Aorta (tissue), 5 donors: ENCODE measurements around the gene PRKAA2. TPM values are rescaled to one million over a fixed set of nuclear protein-coding genes. Genes with fewer than 3 reads are reported as not detected.

Experiments used
- ATAC-seq: fragments of 200-7000 bp; cut with Tn5 transposase; one replicate; pipeline ENCODE4 v1.9.1; 2022; ENCODE audit warnings: moderate library complexity; ENCODE audit not compliant: low FRiP score
- DNase-seq, 2 donors: peaks; one replicate each; pipeline ENCODE4 v3.0.0-alpha.2; 2020
- H3K27ac ChIP-seq, 2 donors: one replicate each; pipeline ENCODE4 v1.5.1; 2013; ENCODE audit warnings: low read length in 2 of 2, mild to moderate bottlenecking in 2 of 2, moderate library complexity in 2 of 2, control low read depth in 1 of 2, inconsistent platforms in 1 of 2, low read depth in 1 of 2
- H3K27me3 ChIP-seq, 2 donors: one replicate each; pipeline ENCODE4 v1.6.1; 2013; ENCODE audit warnings: control low read depth in 1 of 2, low read length in 1 of 2, mild to moderate bottlenecking in 1 of 2, moderate library complexity in 1 of 2; ENCODE audit not compliant: insufficient read depth in 2 of 2, control insufficient read depth in 1 of 2
- H3K36me3 ChIP-seq, 2 donors: one replicate each; pipeline ENCODE4 v1.6.1; 2013; ENCODE audit warnings: control low read depth in 1 of 2, low read length in 1 of 2, mild to moderate bottlenecking in 1 of 2; ENCODE audit not compliant: insufficient read depth in 2 of 2, control insufficient read depth in 1 of 2
- H3K4me1 ChIP-seq, 2 donors: one replicate each; pipeline ENCODE4 v1.6.1; 2013; ENCODE audit warnings: low read length in 2 of 2, control low read depth in 1 of 2, mild to moderate bottlenecking in 1 of 2, moderate library complexity in 1 of 2; ENCODE audit not compliant: insufficient read depth in 2 of 2, control insufficient read depth in 1 of 2
- H3K4me3 ChIP-seq, 2 donors: one replicate each; pipeline ENCODE4 v1.5.1; 2013; ENCODE audit warnings: low read length in 2 of 2, control low read depth in 1 of 2, mild to moderate bottlenecking in 1 of 2
- H3K9me3 ChIP-seq: one replicate; pipeline ENCODE4 v1.6.1; 2013; ENCODE audit warnings: mild to moderate bottlenecking, low read length; ENCODE audit not compliant: control insufficient read depth
- WGBS, 2 donors: extraction: QIAGEN DNeasy Blood & Tissue Kit; methylation state at CpG; one replicate each; pipeline ENCODE4 v1.1.7; 2013; 5-methylcytosine and 5-hydroxymethylcytosine counted together
- intact Hi-C, 2 donors: fragments of 100-400 bp; cut with DNase I; formaldehyde crosslinking; loops; one replicate each; pipeline versions ENCODE4 v1.14.2 to v1.15.0; 2022
- polyA plus RNA-seq, 2 donors: library from polyadenylated mRNA; stranded (reverse); fragments of 200-250 nt; gene quantifications; one replicate each; pipeline ENCODE4 v1.2.3, GENCODE V29; 2013
- total RNA-seq, 2 donors: library from RNA; stranded (reverse); fragmentation: NEBNext Ultra II Directional; extraction: Animal tissue kit (Norgen Biotek cat#: 25700); gene quantifications; one replicate each; pipeline ENCODE4 v1.2.1, GENCODE V29; 2021
- donor health status: healthy with polysubstance abuse.
- donor health status: Bipolar disorder and iron deficiency.
- donor health status: DM: no; HTN: no; CAD: no.
- donor health status: DM: no; HTN: no; CAD: no.
- donor health status: DM: yes; HTN: yes; CAD: no.

The PRKAA2 gene
- total and polyA plus RNA-seq, 4 donors, result 2.8 to 8.6 (median 5.1) TPM

DNA sequence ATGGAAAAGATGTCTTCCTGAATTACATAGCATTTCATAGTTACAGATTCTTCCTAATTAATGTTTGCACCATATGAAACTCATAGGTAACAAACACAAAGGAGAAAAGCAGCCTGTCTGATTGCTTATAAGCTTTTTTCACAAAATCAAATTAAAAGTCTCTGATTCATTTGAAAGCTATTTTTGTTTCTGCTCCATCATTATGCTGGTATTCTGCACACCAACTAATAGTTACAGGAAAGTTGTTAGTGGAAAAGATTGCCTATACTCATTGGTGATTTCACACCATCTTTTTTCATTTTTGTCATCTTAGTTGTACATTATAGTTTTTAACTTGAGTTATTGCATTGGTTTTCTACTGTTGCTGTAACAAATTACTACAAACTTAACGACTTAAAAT is 70.0 kb downstream of the PRKAA2 start:
- Histone ChIP-seq H3K27ac (no peak overlapping the region), H3K4me3 (no peak overlapping the region), H3K4me1 (no peaks in the 10 kb centered on the region), H3K36me3 (no peaks in the 10 kb centered on the region), H3K9me3 (no peaks in the 10 kb centered on the region), H3K27me3 (no peaks in the 10 kb centered on the region)
- no peak for ATAC-seq
- no peak for DNase-seq
- 62 to 64% methylated on average over 1 of the region's 1 CpG for WGBS, 2 donors
- intact Hi-C loops, result loop anchor here in 1 of 2 donors (10.0 kb wide), 1 partner anchor 1430 kb away; no protein-coding TSS in a partner anchor

- Histone ChIP-seq H3K36me3 (no peaks in the 10 kb centered on the region), H3K9me3 (no peaks in the 10 kb centered on the region), H3K4me3 (no peak overlapping the region), H3K27ac (no peak overlapping the region), H3K4me1 (no peaks in the 10 kb centered on the region), H3K27me3 (no peaks in the 10 kb centered on the region)
- 33 to 48% methylated on average over 1 of the region's 1 CpG for WGBS, 2 donors
- intact Hi-C loops, result loop anchor here in 1 of 2 donors (10.0 kb wide), 1 partner anchor 1434 kb away; no protein-coding TSS in a partner anchor
- DNase-seq (no peak), ATAC-seq (no peak)
Observed at GRCh38 chr1:56719171-56719570, 74.1 kb downstream of the PRKAA2 start.

DNA sequence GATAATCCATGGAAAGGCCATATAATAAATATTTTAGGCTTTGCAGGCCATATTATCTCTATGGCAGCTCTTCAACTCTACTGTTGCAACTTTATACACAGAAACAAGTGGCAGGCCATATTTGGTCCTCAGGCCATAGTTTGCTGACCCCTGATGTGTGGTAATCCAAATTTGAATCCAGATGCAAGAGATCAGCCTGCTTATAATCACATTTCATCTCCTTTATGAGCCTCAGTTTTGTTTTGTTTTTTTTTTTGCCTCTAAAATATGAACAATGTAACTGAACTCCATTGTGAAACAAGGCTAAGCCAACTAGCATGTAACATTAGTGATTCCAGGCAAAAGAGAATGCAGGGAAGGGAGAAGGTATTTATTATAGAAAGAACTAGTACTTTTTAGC is 81.6 kb downstream of the PRKAA2 start:
- Histone ChIP-seq H3K4me1 (no peaks in the 10 kb centered on the region), H3K4me3 (no peak overlapping the region), H3K27ac (no peak overlapping the region), H3K9me3 (no peaks in the 10 kb centered on the region), H3K36me3 (no peaks in the 10 kb centered on the region), H3K27me3 (no peaks in the 10 kb centered on the region)
- ATAC-seq (no peak), DNase-seq (no peak)
- intact Hi-C loops, result no loop called here

DNA sequence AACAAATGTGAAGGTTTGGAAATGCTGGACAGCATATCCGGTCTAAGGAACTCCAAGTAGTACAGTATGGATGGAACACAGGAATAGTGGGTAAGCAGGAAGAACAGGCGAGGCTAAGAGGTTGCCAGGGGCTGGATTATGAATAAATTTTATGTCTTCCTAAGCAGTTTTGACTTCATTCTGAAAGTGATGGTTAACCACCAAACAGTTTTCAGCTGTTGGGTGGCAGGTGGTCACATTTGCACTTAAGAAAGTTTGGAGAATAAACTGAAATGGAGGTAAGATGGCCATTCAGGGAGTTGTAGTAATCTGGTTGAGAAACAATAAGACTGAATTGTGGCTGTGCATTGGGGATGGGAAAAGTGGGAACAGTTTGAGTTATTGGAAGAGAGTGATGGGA is 83.8 kb downstream of the PRKAA2 start:
- WGBS, 2 donors, result 68 to 77% methylated on average over 2 of the region's 2 CpGs
- no peak for ATAC-seq
- Histone ChIP-seq H3K27ac (no peak overlapping the region), H3K4me3 (no peak overlapping the region), H3K36me3 (no peaks in the 10 kb centered on the region), H3K27me3 (no peaks in the 10 kb centered on the region), H3K9me3 (no peaks in the 10 kb centered on the region), H3K4me1 (no peaks in the 10 kb centered on the region)
- intact Hi-C loops, result no loop called here
- no peak for DNase-seq

GRCh38 chr1:56745231-56745630 is 100.1 kb downstream of the PRKAA2 start:
- Histone ChIP-seq H3K4me3 (no peak overlapping the region), H3K4me1 (no peaks in the 10 kb centered on the region), H3K36me3 (no peaks in the 10 kb centered on the region), H3K27ac (no peak overlapping the region), H3K27me3 (no peaks in the 10 kb centered on the region), H3K9me3 (no peaks in the 10 kb centered on the region)
- intact Hi-C loops, result no loop called here
- WGBS, 2 donors, result 75 to 83% methylated on average over 3 of the region's 3 CpGs
- ATAC-seq, result no peak
- no peak for DNase-seq

DNA sequence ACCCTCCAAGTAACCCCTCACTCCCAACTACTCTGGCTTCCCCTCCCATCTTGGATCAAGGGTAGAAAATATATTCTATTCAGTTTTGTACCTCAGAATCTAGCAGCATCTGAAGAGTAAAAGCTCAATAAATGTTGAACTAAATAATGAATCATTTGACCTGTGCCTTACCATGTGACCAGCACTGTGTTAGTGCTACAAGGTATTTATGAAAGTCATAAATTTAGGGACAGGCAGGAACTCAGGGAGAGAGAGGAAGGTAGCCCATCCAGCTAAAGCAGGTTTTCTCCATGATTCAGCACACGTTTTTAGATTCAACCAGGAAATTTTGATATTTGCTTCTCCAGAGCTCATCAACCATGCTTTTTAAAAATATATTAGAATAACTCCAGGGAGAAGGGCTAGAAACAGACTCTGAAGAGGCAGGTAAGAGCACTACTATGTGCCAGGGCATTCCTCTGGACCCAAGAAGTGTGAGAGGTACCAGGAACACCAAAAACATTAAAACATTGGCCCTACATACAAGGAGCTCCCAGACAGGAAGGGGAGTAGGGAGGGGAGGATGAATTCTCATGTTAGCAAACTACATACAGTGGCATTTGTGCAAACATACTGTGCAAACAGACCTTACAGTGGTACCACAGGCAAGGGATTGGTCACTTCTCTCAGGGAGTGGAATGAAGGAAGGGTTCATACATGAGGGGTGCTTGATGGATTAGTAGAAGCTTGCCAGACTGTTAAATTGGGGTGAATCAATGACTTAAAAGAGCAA is 109.8 kb downstream of the PRKAA2 start:
- Histone ChIP-seq H3K27ac (no peak overlapping the region), H3K9me3 (no peaks in the 10 kb centered on the region), H3K36me3 (no peaks in the 10 kb centered on the region), H3K27me3 (no peaks in the 10 kb centered on the region), H3K4me1 (no peaks in the 10 kb centered on the region), H3K4me3 (no peak overlapping the region)
- ATAC-seq (no peak), DNase-seq (no peak)
- WGBS, 2 donors, result 35 to 51% methylated on average over 1 of the region's 1 CpG
- intact Hi-C loops, result no loop called here

GRCh38 chr1:56755911-56756310 is 110.8 kb downstream of the PRKAA2 start:
- H3K36me3 ChIP-seq, result no peaks in the 10 kb centered on the region
- H3K27ac ChIP-seq, result no peak overlapping the region
- WGBS, 2 donors, result 79 to 91% methylated on average over 2 of the region's 2 CpGs
- no peak for DNase-seq
- no peaks in the 10 kb centered on the region for H3K9me3 ChIP-seq
- H3K4me3 ChIP-seq, result no peak overlapping the region
- H3K4me1 ChIP-seq, result no peaks in the 10 kb centered on the region
- ATAC-seq, result no peak
- H3K27me3 ChIP-seq, result no peaks in the 10 kb centered on the region
- intact Hi-C loops, result no loop called here

DNA sequence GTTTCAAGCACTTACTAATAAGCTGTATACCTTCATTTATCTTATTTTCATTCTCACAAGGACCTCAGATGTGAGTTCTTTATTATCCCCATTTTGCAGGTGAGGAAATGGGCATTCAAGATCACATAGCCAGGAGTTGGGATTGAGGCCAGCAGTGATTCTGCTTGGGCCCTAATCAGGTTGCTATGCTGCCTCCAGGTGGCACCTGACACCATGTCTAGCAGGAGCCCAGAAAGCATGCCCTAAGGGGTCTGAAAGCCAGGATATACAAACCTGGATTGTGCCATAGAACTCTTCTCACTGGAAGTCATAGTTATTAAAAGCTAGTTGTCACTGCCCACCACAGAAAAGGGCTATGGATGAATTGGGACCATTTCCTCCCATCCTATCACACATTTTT is 113.0 kb downstream of the PRKAA2 start:
- ATAC-seq, result no peak

DNA sequence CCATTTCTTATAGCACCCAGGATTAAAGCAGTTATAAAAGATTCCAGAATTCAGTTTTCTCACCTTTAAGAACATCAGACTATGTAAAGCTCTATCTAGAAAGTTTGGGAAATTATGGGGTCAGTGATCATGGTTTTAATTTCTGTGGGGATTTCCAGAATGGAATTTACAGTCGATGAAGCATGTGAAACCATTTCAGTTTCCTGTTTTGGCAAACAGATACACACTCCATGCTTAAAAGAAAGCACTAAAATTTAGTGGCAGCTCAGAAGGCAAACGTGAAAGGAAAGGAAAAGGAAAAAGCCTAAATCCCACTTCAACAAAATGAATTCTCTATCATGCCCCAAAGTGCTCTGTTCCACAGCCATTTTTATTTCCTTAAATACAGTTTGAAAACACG is 113.7 kb downstream of the PRKAA2 start:
- DNase-seq (no peak), ATAC-seq (no peak)
- Histone ChIP-seq H3K4me1 (no peaks in the 10 kb centered on the region), H3K27me3 (no peaks in the 10 kb centered on the region), H3K36me3 (no peaks in the 10 kb centered on the region), H3K9me3 (no peaks in the 10 kb centered on the region), H3K27ac (no peak overlapping the region), H3K4me3 (no peak overlapping the region)
- intact Hi-C loops, result no loop called here
- 19 to 33% methylated on average over 3 of the region's 3 CpGs for WGBS, 2 donors

More for the DNA sequence above, 113.0 kb downstream of the PRKAA2 start:
- H3K4me1 ChIP-seq, result no peaks in the 10 kb centered on the region
- no peak for DNase-seq
- intact Hi-C loops, result no loop called here
- no peaks in the 10 kb centered on the region for H3K9me3 ChIP-seq
- no peak overlapping the region for H3K4me3 ChIP-seq
- no peaks in the 10 kb centered on the region for H3K27me3 ChIP-seq
- no peak overlapping the region for H3K27ac ChIP-seq
- H3K36me3 ChIP-seq, result no peaks in the 10 kb centered on the region
